GM18873 (cell line): ENCODE results near the gene CEP55.

Source experiments
- ATAC-seq: cut with Tn5 transposase; IDR thresholded peaks from one replicate; pipeline ENCODE4 v1.9.1; 2021; ENCODE audit warnings: mild to moderate bottlenecking, moderate library complexity, moderate number of reproducible peaks; ENCODE audit not compliant: unreplicated experiment, low FRiP score

Gene CEP55

GRCh38 chr10:93554760-93555432 lies 58.5 kb downstream of the CEP55 start:
- no peak for ATAC-seq

- no peak for ATAC-seq
Measured at GRCh38 chr10:93559490-93559889, 63.1 kb downstream of the CEP55 start.

GRCh38 chr10:93560541-93560940 lies 64.1 kb downstream of the CEP55 start:
- ATAC-seq = no peak

DNA sequence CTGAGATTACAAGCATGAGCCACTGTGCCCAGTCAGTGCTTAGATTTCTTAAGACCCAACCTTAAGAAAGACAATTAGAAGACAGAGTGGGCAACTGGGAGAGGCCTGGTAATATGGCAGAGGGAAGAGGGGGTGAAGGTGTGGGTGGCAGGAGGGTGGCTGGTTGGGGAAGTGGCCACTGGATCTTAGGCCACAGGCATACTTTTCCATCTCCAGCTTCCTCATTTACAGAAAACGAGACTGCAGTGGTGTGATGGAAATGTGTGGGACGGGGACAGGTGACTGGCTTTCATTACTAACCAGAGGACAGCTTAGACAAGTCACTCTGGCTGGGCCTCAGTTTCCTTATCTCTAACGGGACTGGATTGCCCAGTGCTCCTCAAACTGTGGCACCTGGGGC lies 69.0 kb downstream of the CEP55 start:
- no peak for ATAC-seq

- ATAC-seq = no peak
Measured at GRCh38 chr10:93566435-93567276, 70.2 kb downstream of the CEP55 start, which contains the start of gene FFAR4. TSS of gene FFAR4 (plus strand) at chr10:93566665. CDS start at chr10:93566721, 56 bp downstream.

GRCh38 chr10:93567277-93568104 lies 71.1 kb downstream of the CEP55 start:
- no peak for ATAC-seq

GRCh38 chr10:93568105-93568390 lies 71.6 kb downstream of the CEP55 start:
- no peak for ATAC-seq

- ATAC-seq = no peak
Measured at GRCh38 chr10:93570383-93570782, 74.0 kb downstream of the CEP55 start.

GRCh38 chr10:93572606-93573005 lies 76.2 kb downstream of the CEP55 start:
- no peak for ATAC-seq

- ATAC-seq = no peak
Measured at GRCh38 chr10:93573051-93573909, 76.9 kb downstream of the CEP55 start.

DNA sequence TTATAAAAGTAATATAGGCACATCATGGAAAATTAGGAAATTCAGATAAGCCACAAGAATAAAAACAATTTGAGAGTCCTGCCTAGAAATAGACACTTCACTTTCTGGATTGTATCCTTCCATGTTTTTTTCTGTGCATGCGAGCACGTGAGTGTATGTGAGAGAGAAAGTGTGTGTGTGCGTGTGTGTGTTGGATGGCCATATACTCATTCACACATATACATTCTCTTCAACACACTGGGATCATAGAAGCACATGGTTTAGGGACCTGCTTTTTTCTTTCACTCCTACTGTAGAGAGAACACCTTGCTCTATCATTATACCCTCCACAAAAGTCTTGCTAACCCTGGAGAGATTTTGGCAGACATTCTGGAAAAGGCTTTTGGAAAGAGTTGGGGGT lies 77.5 kb downstream of the CEP55 start:
- ATAC-seq = no peak

GRCh38 chr10:93576888-93577287 lies 80.5 kb downstream of the CEP55 start:
- no peak for ATAC-seq

GRCh38 chr10:93577565-93577964 lies 81.2 kb downstream of the CEP55 start:
- no peak for ATAC-seq
